WTC11 (cell line): Measurements from ENCODE around the gene RBPJ. TPM values are rescaled to one million over a fixed set of nuclear protein-coding genes. Genes with fewer than 3 reads are reported as not detected.

Experiments
- ATAC-seq: fragments of 200-7000 bp; cut with Tn5 transposase; 2 replicates; pipeline ENCODE4 v1.10.0; 2021; ENCODE audit warnings: mild to moderate bottlenecking, moderate library complexity
- CTCF ChIA-PET: fragments of 300-600 bp; sonication (Branson Sonifier 250); formaldehyde crosslinking; loops from one replicate; lab custom pipeline; 2021; ENCODE audit warnings: antibody characterized with exemption; lab: Charles Lee
- POLR2A ChIA-PET: fragments of 350-600 bp; sonication (Branson Sonifier 250); formaldehyde crosslinking; loops from one replicate; lab custom pipeline; 2021; ENCODE audit warnings: antibody characterized with exemption; lab: Charles Lee
- DNase-seq: peaks from one replicate; pipeline ENCODE4 v3.0.0; 2021; ENCODE audit warnings: low spot score
- H3K27ac Mint-ChIP-seq: 2 replicates; pipeline ENCODE4 v1.8.0; 2021; ENCODE audit warnings: mixed read lengths
- H3K27me3 Mint-ChIP-seq: 2 replicates; pipeline ENCODE4 v1.8.0; 2021; ENCODE audit warnings: low read depth, mild to moderate bottlenecking, moderate library complexity, mixed read lengths
- H3K36me3 Mint-ChIP-seq: 2 replicates; pipeline ENCODE4 v1.8.0; 2021; ENCODE audit warnings: mixed read lengths
- H3K4me1 Mint-ChIP-seq: 2 replicates; pipeline ENCODE4 v1.8.0; 2022; ENCODE audit warnings: mixed read lengths
- H3K4me3 Mint-ChIP-seq: 2 replicates; pipeline ENCODE4 v1.8.0; 2021; ENCODE audit warnings: mild to moderate bottlenecking, moderate library complexity, mixed read lengths
- H3K9me3 Mint-ChIP-seq: 2 replicates; pipeline ENCODE4 v1.8.0; 2021; ENCODE audit warnings: mixed read lengths
- ARID4B ChIP-seq: sonication (generic); formaldehyde crosslinking; IDR thresholded peaks from 2 replicates; pipeline ENCODE4 v1.8.0; 2023; ENCODE audit warnings: missing genetic modification reagents, mild to moderate bottlenecking, borderline replicate concordance
- CREM ChIP-seq: sonication (generic); formaldehyde crosslinking; IDR thresholded peaks from 2 replicates; pipeline ENCODE4 v1.8.1; 2022; ENCODE audit warnings: mild to moderate bottlenecking, missing genetic modification reagents, moderate library complexity
- EMX1 ChIP-seq: fragments of 250-450 bp; sonication (Bioruptor Pico); IDR thresholded peaks from 2 replicates; pipeline ENCODE4 v1.8.0; 2021; ENCODE audit warnings: mild to moderate bottlenecking
- ETV6 ChIP-seq: sonication (generic); formaldehyde crosslinking; IDR thresholded peaks from 2 replicates; pipeline ENCODE4 v1.8.1; 2022; ENCODE audit warnings: mild to moderate bottlenecking, missing genetic modification reagents
- GTF2I ChIP-seq: fragments of 250-450 bp; sonication (Bioruptor Pico); conservative IDR thresholded peaks from 2 replicates; pipeline ENCODE4 v1.4.0; 2021; ENCODE audit warnings: mild to moderate bottlenecking
- HMGA2 ChIP-seq: fragments of 250-450 bp; sonication (Bioruptor Pico); IDR thresholded peaks from 2 replicates; pipeline ENCODE4 v1.4.0; 2021; ENCODE audit warnings: mild to moderate bottlenecking, moderate library complexity
- JUN ChIP-seq: sonication (generic); formaldehyde crosslinking; IDR thresholded peaks from 2 replicates; pipeline ENCODE4 v1.8.0; 2023; ENCODE audit warnings: mild to moderate bottlenecking, missing genetic modification reagents
- KAT7 ChIP-seq: sonication (generic); formaldehyde crosslinking; IDR thresholded peaks from 2 replicates; pipeline ENCODE4 v1.8.1; 2023; ENCODE audit warnings: missing genetic modification reagents, mild to moderate bottlenecking, borderline replicate concordance
- MXD4 ChIP-seq: fragments of 250-450 bp; sonication (Bioruptor Pico); IDR thresholded peaks from 2 replicates; pipeline ENCODE4 v1.8.0; 2021; ENCODE audit warnings: mild to moderate bottlenecking, moderate library complexity, borderline replicate concordance
- NFATC4 ChIP-seq: fragments of 250-450 bp; sonication (Bioruptor Pico); IDR thresholded peaks from 2 replicates; pipeline ENCODE4 v1.9.0; 2021; ENCODE audit warnings: mild to moderate bottlenecking
- NR3C1 ChIP-seq: sonication (generic); formaldehyde crosslinking; conservative IDR thresholded peaks from 2 replicates; pipeline ENCODE4 v1.8.1; 2023; ENCODE audit warnings: low read depth, mild to moderate bottlenecking, missing genetic modification reagents
- OVOL2 ChIP-seq: fragments of 250-450 bp; sonication (Bioruptor Pico); IDR thresholded peaks from 2 replicates; pipeline ENCODE4 v1.9.0; 2021; ENCODE audit warnings: mild to moderate bottlenecking, borderline replicate concordance
- PRRX2 ChIP-seq: fragments of 250-450 bp; sonication (Bioruptor Pico); IDR thresholded peaks from 2 replicates; pipeline ENCODE4 v1.8.0; 2021; ENCODE audit warnings: mild to moderate bottlenecking
- SOX15 ChIP-seq: fragments of 250-450 bp; sonication (Bioruptor Pico); IDR thresholded peaks from 2 replicates; pipeline ENCODE4 v1.9.0; 2021; ENCODE audit warnings: mild to moderate bottlenecking
- STAT6 ChIP-seq: sonication (generic); formaldehyde crosslinking; conservative IDR thresholded peaks from 2 replicates; pipeline ENCODE4 v1.8.1; 2023; ENCODE audit warnings: mild to moderate bottlenecking, low read depth, missing genetic modification reagents, moderate library complexity
- ZNF263 ChIP-seq: sonication (generic); formaldehyde crosslinking; IDR thresholded peaks from 2 replicates; pipeline ENCODE4 v1.8.1; 2022; ENCODE audit warnings: low read depth, mild to moderate bottlenecking, moderate library complexity, missing genetic modification reagents
- ZNF317 ChIP-seq: sonication (generic); formaldehyde crosslinking; IDR thresholded peaks from 2 replicates; pipeline ENCODE4 v1.8.1; 2023; ENCODE audit warnings: low read depth, mild to moderate bottlenecking, moderate library complexity, missing genetic modification reagents, borderline replicate concordance
- ZNF396 ChIP-seq: fragments of 250-450 bp; sonication (Bioruptor Pico); IDR thresholded peaks from 2 replicates; pipeline ENCODE4 v1.8.0; 2021; ENCODE audit warnings: mild to moderate bottlenecking, moderate library complexity, borderline replicate concordance
- ZNF423 ChIP-seq: fragments of 250-450 bp; sonication (Bioruptor Pico); IDR thresholded peaks from 2 replicates; pipeline ENCODE4 v2.1.2; 2022; ENCODE audit warnings: mild to moderate bottlenecking, moderate library complexity
- total RNA-seq: library from RNA; stranded (reverse); gene quantifications from 3 replicates; pipeline ENCODE4 v1.2.3, GENCODE V29; 2021
- TF ChIP-seq, protein P1 (sequence below): sonication (generic); formaldehyde crosslinking; IDR thresholded peaks from 2 replicates; pipeline ENCODE4 v1.8.0; 2022; ENCODE audit warnings: mild to moderate bottlenecking, missing genetic modification reagents
- TF ChIP-seq, protein P2 (sequence below): fragments of 250-450 bp; sonication (Bioruptor Pico); IDR thresholded peaks from 2 replicates; pipeline ENCODE4 v2.1.2; 2022; ENCODE audit warnings: mild to moderate bottlenecking, moderate library complexity
- TF ChIP-seq, protein P3 (sequence below): fragments of 200-600 bp; IDR thresholded peaks from 2 replicates; pipeline ENCODE4 v1.8.0; 2022; ENCODE audit warnings: antibody characterized with exemption

Gene RBPJ
- total RNA-seq, 1 experiment from 2014 or later = 163 TPM

GRCh38 chr4:26345565-26345938 is 24.7 kb downstream of the RBPJ start:
- Mint-ChIP-seq H3K4me3 (no peak overlapping the region), H3K36me3 (no peaks in the 10 kb centered on the region)
- CTCF ChIA-PET = interaction anchor here (1.0 to 3.9 kb wide), 2 partner anchors 10 to 15 kb away, joined by 4 to 32 read pairs; no protein-coding TSS in a partner anchor
- TF ChIP-seq, protein P1, sequence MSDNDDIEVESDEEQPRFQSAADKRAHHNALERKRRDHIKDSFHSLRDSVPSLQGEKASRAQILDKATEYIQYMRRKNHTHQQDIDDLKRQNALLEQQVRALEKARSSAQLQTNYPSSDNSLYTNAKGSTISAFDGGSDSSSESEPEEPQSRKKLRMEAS = no peak
- TF ChIP-seq KAT7 (CRISPR knock-in tag) (no peak), ARID4B (CRISPR knock-in tag) (no peak), ZNF423 (no peak), EMX1 (CRISPR knock-in tag) (no peak), NR3C1 (CRISPR knock-in tag) (no peak), ZNF263 (no peak), ETV6 (CRISPR knock-in tag) (no peak), STAT6 (CRISPR knock-in tag) (no peak), GTF2I (CRISPR knock-in tag) (no peak), ZNF396 (CRISPR knock-in tag) (no peak)
- TF ChIP-seq, protein P2, sequence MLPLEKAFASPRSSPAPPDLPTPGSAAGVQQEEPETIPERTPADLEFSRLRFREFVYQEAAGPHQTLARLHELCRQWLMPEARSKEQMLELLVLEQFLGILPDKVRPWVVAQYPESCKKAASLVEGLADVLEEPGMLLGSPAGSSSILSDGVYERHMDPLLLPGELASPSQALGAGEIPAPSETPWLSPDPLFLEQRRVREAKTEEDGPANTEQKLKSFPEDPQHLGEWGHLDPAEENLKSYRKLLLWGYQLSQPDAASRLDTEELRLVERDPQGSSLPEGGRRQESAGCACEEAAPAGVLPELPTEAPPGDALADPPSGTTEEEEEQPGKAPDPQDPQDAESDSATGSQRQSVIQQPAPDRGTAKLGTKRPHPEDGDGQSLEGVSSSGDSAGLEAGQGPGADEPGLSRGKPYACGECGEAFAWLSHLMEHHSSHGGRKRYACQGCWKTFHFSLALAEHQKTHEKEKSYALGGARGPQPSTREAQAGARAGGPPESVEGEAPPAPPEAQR (CRISPR knock-in tag) = no peak
- TF ChIP-seq, all 79 proteins: peak for 0
- POLR2A ChIA-PET = interaction anchor here (0.6 kb wide), 1 partner anchor 27 kb away, joined by 11 read pairs; no protein-coding TSS in a partner anchor
- DNase-seq (no peak), ATAC-seq (no peak)
- Mint-ChIP-seq H3K27ac (peak overlapping the region; percentile 87), H3K27me3 (no peaks in the 10 kb centered on the region), H3K9me3 (no peaks in the 10 kb centered on the region), H3K4me1 (peaks cover 72% of the 10 kb centered on the region)

- Mint-ChIP-seq H3K36me3 (no peaks in the 10 kb centered on the region), H3K4me1 (peaks cover 70% of the 10 kb centered on the region), H3K9me3 (no peaks in the 10 kb centered on the region), H3K27me3 (no peaks in the 10 kb centered on the region), H3K27ac (peak overlapping the region; percentile 87), H3K4me3 (no peak overlapping the region)
- ChIA-PET POLR2A (no interaction called here), CTCF (interaction anchor here (1.0 to 3.9 kb wide), 2 partner anchors 10 to 16 kb away, joined by 4 to 32 read pairs; no protein-coding TSS in a partner anchor)
- DNase-seq = peak; percentile 23
- peak; percentile 67 for ATAC-seq
- TF ChIP-seq ZNF317 (CRISPR knock-in tag) (no peak), HMGA2 (no peak), NFATC4 (no peak), OVOL2 (CRISPR knock-in tag) (no peak), CREM (CRISPR knock-in tag) (no peak), MXD4 (no peak), PRRX2 (no peak), ARID4B (CRISPR knock-in tag) (no peak), SOX15 (CRISPR knock-in tag) (no peak), JUN (CRISPR knock-in tag) (no peak)
- TF ChIP-seq, protein P3, sequence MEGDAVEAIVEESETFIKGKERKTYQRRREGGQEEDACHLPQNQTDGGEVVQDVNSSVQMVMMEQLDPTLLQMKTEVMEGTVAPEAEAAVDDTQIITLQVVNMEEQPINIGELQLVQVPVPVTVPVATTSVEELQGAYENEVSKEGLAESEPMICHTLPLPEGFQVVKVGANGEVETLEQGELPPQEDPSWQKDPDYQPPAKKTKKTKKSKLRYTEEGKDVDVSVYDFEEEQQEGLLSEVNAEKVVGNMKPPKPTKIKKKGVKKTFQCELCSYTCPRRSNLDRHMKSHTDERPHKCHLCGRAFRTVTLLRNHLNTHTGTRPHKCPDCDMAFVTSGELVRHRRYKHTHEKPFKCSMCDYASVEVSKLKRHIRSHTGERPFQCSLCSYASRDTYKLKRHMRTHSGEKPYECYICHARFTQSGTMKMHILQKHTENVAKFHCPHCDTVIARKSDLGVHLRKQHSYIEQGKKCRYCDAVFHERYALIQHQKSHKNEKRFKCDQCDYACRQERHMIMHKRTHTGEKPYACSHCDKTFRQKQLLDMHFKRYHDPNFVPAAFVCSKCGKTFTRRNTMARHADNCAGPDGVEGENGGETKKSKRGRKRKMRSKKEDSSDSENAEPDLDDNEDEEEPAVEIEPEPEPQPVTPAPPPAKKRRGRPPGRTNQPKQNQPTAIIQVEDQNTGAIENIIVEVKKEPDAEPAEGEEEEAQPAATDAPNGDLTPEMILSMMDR = no peak
Measured at GRCh38 chr4:26346203-26346620, 25.4 kb downstream of the RBPJ start.
